ENCODE results near the gene AKAP12.

DNA sequence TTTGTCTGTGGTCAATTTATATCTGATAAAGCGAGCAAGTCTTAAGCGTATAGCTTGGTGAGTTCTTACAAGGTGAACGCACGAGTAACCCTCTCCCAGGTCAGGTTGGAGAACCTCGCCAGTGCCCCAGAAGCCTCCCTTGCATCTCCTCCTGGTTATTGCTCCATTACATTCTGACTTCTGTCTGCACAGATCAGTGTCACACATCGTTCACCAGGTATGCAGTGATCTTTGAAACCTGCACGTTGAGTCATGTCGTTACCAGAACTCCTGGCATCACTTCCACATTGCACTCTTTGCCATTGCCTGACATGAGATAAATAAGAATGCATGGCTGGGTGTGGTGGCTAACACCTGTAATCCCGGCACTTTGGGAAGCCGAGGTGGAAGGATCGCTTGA, 44.2 kb downstream of the AKAP12 start:
- no peak for TF ChIP-seq POLR2AphosphoS5 (IDR thresholded peaks at IDR 0.05)
- TF ChIP-seq, protein P1, sequence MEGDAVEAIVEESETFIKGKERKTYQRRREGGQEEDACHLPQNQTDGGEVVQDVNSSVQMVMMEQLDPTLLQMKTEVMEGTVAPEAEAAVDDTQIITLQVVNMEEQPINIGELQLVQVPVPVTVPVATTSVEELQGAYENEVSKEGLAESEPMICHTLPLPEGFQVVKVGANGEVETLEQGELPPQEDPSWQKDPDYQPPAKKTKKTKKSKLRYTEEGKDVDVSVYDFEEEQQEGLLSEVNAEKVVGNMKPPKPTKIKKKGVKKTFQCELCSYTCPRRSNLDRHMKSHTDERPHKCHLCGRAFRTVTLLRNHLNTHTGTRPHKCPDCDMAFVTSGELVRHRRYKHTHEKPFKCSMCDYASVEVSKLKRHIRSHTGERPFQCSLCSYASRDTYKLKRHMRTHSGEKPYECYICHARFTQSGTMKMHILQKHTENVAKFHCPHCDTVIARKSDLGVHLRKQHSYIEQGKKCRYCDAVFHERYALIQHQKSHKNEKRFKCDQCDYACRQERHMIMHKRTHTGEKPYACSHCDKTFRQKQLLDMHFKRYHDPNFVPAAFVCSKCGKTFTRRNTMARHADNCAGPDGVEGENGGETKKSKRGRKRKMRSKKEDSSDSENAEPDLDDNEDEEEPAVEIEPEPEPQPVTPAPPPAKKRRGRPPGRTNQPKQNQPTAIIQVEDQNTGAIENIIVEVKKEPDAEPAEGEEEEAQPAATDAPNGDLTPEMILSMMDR (IDR thresholded peaks at IDR 0.05; ENCODE audit: poor library complexity, severe bottlenecking) = no peak

Data from neural cell (in vitro differentiated cells).